Germinal center (tissue), 1 donor: Measurements from ENCODE around the gene DNASE1.
"Not testable (repeated sequence)": the region's sequence is repeated elsewhere in the genome, so short reads cannot be mapped to it uniquely, and the experiment has no call there.

Experiments used
- DNase-seq: peaks from one replicate; pipeline ENCODE4 v3.0.0; 2012; ENCODE audit warnings: mixed read lengths, low spot score

The DNASE1 gene, protein sequence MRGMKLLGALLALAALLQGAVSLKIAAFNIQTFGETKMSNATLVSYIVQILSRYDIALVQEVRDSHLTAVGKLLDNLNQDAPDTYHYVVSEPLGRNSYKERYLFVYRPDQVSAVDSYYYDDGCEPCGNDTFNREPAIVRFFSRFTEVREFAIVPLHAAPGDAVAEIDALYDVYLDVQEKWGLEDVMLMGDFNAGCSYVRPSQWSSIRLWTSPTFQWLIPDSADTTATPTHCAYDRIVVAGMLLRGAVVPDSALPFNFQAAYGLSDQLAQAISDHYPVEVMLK

GRCh38 chr16:3654249-3654991 lies at the start of gene DNASE1:
Gene DNASE1, plus strand, starts transcription at chr16:3654691. Its CDS starts 683 bp downstream, at chr16:3655374.
- peak; percentile 70 for DNase-seq

DNA sequence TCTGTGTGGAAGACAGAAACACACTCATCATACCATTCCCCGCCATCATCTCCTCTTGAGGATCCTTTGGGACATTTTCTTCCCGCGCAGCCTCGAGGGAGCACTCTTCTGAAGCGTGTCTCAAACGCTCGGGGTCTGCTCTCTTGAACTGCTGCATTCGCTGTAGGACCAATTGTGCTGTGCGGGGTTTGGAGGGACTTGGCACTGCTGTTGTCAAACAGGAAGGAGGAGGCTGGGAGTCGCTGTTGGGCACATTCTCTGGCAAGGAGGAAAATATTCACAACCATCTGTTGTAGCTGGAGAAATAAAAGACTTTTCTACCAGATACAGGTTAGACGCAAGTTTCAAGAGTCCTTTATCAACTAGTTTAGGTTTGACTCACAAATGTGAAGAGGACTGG lies 48.0 kb upstream of the DNASE1 start:
- no peak for DNase-seq

DNA sequence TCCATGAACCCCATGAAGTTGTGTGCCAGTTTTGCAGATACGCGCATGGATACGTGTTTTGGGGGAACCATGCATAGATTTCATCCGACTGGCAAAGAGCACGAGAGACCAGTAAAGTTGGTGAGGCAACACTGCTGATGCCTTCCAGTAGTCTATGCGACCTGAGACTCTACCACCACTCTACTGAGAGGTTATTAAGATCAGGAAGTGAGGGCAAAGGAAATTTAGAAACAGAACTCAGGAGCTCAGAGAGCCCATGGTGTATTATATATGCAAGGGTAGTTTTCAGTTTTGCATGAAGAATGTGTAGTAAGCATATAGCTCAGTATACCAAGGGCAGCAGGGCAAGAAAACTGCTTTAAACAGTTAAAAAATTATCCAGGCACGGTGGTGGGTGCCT lies 47.3 kb upstream of the DNASE1 start:
- DNase-seq: peak; percentile 69

DNA sequence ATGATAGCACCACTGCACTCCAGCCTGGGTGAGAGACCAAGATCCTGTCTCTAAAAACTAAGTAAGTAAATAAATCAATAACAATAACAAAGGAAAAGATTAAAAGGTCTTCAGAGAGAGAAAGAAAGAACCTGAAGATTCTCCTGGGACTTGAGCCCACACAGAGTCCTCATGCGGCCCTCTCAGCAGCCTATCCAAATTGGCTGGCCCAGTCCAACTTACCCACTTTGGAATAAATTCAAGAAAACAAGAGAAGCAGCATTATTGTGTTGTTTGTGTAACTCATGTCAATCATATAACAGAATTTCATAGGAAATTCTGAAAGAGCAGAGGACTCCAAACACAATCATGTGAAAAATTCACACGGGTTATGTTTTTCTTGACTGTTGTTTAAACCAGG lies 46.9 kb upstream of the DNASE1 start:
- no peak for DNase-seq

DNA sequence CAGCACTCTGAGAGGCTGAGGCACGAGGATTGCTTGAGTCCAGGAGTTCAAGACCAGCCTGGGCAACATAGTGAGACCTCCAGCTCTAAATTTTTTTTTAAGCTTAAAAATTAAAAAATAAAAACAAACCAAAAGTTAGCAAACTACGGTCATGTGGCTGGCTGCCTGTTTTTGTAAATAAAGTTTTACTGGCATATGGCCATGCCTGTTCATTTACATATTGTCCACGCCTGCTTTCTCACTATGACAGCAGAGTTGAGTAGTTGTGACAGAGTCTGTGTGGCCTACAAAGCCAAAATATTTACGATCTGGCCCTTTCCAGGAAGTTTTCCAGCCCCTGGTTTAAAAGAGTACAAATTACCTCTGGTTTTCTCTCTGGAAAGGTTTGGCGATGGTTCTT lies 46.4 kb upstream of the DNASE1 start:
- no peak for DNase-seq

DNA sequence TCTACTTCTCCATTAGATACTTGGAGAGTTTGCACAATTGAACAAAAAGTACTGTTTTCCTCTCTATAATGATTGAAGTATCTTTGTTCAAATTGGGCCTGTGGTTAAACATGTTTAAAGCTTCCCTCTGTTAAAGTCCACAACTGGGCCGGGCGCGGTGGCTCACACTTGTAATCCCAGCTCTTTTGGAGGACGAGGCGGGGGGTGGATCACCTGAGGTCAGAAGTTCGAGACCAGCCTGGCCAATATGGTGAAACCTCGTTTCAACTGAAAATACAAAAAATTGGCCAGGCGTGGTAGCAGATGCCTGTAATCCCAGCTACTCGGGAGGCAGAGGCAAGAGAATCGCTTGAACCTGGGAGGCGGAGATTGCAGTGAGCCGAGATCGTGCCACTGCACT lies 45.5 kb upstream of the DNASE1 start:
- not testable (repeated sequence) for DNase-seq

DNA sequence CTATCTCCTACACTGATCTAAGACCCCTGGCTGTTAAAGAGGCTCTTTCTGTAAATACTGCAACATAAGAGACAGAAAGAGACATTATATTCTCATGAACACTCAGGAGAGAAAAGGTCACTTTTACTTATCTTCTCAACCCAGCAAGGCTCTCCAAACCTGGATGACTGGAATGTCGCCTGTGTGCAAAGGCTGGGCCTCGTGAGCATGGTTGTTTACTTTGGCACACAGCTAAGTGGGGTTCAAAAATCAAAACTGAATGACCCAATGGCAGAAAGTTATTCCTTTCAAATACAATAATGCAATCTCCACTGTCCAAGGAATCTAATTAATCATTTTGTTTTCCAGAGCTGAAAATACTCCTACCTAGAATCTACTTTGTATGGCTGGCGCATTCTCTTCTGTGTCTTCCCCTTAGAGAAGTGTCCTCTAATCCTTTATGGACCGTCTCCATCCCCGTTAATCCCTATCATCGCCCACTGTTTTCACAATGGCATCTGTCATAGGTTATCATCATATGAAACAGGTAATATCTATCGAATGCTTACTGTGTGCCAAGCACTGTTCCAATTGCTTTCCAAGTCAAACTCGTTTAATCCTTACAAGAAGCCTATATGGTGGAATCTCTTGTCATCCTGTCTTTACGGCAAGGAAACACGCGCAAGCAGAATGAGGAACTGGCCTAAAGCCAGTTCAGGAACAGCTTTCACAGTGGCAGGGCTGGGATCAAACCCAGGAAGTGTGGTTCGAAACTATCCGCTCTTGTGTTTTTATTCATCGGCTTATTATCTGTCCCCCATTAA lies 44.4 kb upstream of the DNASE1 start:
- DNase-seq: no peak

- DNase-seq: no peak
Measured at GRCh38 chr16:3610698-3611145, 43.8 kb upstream of the DNASE1 start.

DNA sequence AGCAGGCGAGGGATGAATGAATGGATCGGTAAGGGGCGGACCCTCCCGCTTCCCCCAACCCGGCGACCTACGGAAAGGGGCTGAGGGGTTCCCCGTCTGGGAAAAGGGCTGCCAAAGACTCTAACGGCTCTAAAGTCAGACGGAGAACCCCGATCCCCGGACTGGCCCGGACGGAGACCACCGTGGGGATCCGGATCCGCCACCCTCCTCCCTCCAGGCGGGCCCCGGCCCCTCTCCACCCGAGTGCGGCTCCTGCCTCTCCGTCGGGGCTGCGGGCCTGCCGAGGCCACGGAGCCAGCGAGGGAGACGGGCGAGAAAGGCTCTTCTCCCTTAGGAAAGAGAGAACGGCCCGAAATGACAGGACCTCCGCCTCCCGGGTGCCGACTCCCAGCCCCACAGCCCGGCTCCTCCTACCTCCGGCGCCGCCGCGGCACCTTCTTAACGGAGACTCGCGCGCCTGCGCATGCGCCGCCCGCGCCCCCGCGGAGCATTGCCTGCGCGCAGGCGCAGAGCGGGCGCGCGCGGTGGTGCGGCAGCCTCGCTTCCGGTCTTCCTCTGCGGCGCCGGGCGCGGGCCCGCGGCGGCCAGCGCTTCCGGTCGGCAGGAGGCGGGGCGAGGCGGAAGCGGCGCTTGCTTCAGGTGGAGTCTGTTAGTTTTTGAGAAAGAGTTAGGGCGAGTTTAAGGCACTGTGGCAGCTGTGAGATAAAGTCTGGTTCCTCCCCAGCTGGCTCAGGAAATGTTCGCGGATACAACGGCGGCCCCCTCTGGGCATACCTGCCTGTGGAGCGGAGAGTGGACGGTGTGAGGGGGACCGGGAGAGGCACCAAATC lies 43.1 kb upstream of the DNASE1 start, which contains the start of gene SLX4:
Gene SLX4 (minus strand): TSS at position 461 of the 830 bp plus-strand sequence. CDS start 2,642 bp downstream, outside the sequence.
- peak; percentile 99 for DNase-seq

DNA sequence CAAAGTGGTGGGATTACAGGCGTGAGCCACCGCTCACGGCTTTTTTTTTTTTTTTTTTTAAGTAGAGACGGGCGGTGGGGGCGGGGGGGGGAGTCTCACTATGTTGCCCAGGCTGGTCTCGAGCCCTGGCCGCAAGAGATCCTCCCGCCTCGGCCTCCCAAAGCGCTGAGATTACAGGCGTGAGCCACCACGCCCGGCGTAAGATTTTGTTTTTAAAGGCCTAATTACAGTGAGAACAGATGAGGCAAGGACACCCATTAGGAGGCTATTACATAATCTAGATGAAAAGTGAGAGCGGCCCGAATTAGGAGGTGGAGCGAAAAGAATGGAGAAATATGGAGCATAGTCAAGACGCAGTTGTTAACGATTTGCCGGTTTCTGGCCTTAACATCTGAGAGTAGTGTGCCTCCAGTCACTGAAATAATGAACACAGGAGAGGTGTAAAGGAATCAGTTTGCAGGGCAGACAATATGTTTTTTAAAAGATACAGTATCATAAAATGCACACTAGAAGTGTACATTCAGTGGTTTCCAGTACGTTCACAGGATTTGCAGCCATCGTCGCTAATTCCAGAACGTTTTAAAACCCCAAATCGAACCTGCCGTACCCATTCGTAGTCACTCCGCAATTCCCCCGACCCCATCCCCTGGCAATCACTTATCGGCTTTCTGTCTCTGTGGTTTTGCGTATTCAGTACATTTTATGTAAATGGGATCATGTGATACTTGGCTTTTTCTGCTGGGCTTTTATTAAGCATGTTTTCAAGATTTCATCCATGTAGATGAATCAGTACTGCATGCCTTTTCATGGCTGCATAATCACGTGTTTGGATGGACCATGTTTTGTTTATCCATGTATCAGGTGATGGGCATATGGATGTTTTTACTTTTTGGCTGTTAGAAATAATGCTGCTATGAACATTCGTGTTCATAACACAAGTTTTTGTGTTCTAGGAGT lies 41.7 kb upstream of the DNASE1 start:
- no peak for DNase-seq

GRCh38 chr16:3618769-3619141 lies 35.7 kb upstream of the DNASE1 start:
- DNase-seq: no peak

- DNase-seq: no peak
Measured at GRCh38 chr16:3623642-3624041, 30.8 kb upstream of the DNASE1 start.

GRCh38 chr16:3625331-3625730 lies 29.2 kb upstream of the DNASE1 start:
- DNase-seq: no peak

DNA sequence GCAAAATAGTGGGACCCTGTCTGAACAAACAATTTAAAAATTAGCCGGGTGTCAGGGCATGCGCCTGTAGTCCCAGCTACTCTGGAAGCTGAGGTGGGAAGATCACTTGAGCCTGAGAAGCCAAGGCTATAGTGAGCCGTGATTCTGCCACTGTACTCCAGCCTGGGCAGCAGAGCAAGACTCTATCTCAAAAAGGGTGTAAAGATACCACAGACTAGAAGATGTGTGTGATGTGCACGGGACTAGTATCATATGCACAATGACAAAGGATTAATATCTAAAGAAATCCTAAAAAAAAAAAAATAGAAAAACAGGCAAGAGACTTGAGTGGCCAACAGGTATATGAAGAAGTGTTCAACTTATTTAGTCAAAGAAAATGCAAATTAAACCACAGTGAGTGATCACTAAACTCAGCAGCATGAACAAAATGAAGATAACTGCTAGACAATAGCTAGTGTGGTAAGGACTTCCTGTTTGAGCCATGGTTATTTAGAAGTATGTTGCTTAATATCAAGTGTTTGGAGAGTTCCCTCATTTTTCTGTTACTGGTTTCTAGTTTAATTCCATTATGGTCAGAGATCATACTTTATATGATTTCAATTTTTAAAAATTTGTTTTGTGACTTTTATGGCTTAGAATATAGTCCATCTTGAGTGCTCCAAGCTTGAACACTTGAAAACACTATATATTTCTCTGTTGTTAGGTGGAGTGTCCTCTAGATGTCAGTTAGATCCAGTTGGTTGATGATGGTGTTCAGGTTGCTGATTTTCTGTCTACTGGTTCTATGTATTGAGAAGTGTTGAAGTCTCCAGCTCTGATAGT lies 28.4 kb upstream of the DNASE1 start:
- DNase-seq: peak; percentile 47

- no peak for DNase-seq
Measured at GRCh38 chr16:3637371-3637923, 17.0 kb upstream of the DNASE1 start.

DNA sequence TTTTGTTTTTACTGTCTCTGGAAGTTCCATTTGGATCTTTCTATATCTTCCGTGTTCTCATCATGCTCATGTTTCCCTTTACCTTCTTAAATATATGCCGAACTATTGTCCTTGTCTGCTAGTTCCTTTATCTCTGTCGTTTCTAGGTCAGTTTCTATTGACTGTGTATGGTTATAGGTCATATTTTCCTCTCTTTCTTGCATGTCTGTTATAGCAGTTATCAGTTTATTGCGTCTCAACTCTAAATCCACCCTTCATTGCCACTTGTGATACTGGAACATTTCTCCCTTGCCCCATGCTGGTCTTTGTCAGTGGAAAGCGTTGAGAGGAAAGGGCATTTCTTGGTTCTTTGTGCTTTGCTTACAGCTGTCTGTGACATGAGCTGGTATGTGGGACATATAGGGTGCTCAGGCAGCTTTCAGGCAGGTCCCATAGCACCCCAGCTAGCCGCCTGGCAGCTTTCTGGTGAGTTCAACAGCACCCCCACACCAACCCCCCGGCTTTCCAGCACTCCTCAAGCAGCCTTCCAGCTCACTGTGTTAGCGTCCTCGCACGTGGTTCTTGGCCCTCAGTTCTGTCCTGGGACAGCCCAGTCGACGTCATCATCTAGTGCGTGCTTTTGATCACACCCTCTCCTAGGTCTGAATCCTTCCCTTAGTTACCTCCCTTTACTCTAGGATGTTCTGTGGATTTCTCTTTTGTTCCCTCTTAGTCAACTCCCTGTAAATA lies 15.4 kb upstream of the DNASE1 start:
- no peak for DNase-seq

GRCh38 chr16:3640207-3640606 lies 14.3 kb upstream of the DNASE1 start:
- DNase-seq: no peak

DNA sequence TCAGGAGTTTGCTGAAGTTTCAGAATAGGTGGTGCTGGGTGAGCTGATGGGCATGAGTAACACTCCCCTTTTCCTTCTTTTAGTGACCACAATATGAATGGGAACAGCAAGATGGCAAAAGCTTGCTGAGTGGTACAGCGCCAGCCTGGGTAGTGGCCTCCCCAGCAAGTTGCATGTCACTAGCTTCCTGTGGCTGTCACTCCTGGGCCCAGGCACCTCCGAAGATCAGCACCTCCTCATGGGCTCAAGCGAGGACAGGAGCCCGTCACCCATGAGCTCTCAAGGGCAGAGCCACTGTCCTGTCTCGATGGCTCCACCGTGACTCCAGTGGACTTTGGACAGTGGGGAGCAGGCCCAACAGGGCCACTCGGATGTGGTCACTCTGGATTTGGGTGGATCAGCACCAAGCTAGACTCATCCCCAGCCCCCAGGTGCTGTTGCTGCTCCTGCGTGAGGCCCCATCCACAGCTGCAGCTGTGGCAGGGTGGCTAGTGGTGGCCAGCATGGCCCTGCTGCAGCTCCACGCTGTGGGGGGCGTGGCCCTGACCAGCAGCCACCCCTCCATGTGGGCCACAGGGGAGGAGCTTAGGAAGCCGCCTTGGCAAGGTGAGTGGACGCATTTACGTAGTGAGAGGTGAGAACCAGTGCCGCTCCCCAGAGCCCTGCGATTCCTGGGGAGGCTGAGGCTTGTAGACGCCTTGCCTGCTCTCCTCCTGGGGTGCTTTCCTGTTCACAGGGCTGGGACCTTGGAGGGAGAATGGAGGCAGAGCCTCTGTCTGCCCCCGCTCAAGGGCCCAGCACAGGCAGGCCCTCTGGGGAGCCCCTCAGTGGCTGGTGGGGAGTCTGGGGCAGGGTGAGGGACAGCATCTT lies 13.6 kb upstream of the DNASE1 start:
- DNase-seq: no peak
